K562 (cell line): ENCODE results near the gene PAF1. TPM values are rescaled to one million over a fixed set of nuclear protein-coding genes. Genes with fewer than 3 reads are reported as not detected.

Source experiments
- ELF2 ChIP-seq: fragments of 250-450 bp; sonication (Bioruptor Pico); IDR thresholded peaks from 2 replicates; pipeline ENCODE4 v1.5.0; 2021; ENCODE audit warnings: mild to moderate bottlenecking
- MCM5 ChIP-seq: fragments of 450-650 bp; IDR thresholded peaks from 2 replicates; pipeline ENCODE4 v1.6.1; 2016; ENCODE audit warnings: low read depth
- MIER1 ChIP-seq: fragments of 450-650 bp; IDR thresholded peaks from 2 replicates; pipeline ENCODE4 v1.6.1; 2016; ENCODE audit warnings: antibody characterized with exemption, mild to moderate bottlenecking, low read depth
- NFE2L1 ChIP-seq: fragments of 450-650 bp; IDR thresholded peaks from 2 replicates; pipeline ENCODE4 v1.6.1; 2016; ENCODE audit warnings: missing genetic modification characterization, low read depth, mild to moderate bottlenecking, missing compliant biosample characterization, moderate library complexity, borderline replicate concordance
- POLR2AphosphoS2 ChIP-seq: IDR thresholded peaks from 2 replicates; pipeline ENCODE4 v1.6.1; 2012; ENCODE audit warnings: low read length, improper control_type of control experiment
- PRMT5 ChIP-seq: sonication (generic); formaldehyde crosslinking; IDR thresholded peaks from 2 replicates; pipeline ENCODE4 v1.5.0; 2020; ENCODE audit warnings: missing genetic modification reagents
- SNRNP70 ChIP-seq: fragments of 200-400 bp; formaldehyde crosslinking; optimal IDR thresholded peaks from 2 replicates; pipeline ENCODE3; 2017; ENCODE audit warnings: low read depth, low read length
- STAT5B ChIP-seq: fragments of 250-450 bp; sonication (Bioruptor Pico); IDR thresholded peaks from 2 replicates; pipeline ENCODE4 v1.8.0; 2021; ENCODE audit warnings: mild to moderate bottlenecking, inconsistent platforms
- TGIF2 ChIP-seq: sonication (generic); formaldehyde crosslinking; IDR thresholded peaks from 2 replicates; pipeline ENCODE4 v1.8.1; 2022; ENCODE audit warnings: mild to moderate bottlenecking, missing genetic modification reagents, moderate library complexity
- XRCC5 ChIP-seq: fragments of 200-400 bp; formaldehyde crosslinking; IDR thresholded peaks from 2 replicates; pipeline ENCODE4 v1.6.1; 2017; ENCODE audit warnings: low read depth, mild to moderate bottlenecking, low read length
- ZBED1 ChIP-seq: IDR thresholded peaks from 2 replicates; pipeline ENCODE4 v1.6.1; 2014
- ZFPM2 ChIP-seq: fragments of 250-450 bp; sonication (Bioruptor Pico); IDR thresholded peaks from 2 replicates; pipeline ENCODE4 v1.5.1; 2022; ENCODE audit warnings: mild to moderate bottlenecking
- ZNF75A ChIP-seq: fragments of 450-650 bp; formaldehyde crosslinking; IDR thresholded peaks from 2 replicates; pipeline ENCODE4 v1.4.0; 2020; ENCODE audit warnings: mild to moderate bottlenecking
- polyA plus RNA-seq, 8 experiments: library from polyadenylated mRNA; depleted of rRNA in 4 of 8; stranded (reverse) in 5 of 8; unstranded in 3 of 8; fragments of >200 nt; fragmentation: Nextera tagmentation in 2 of 8; fragmentation: Illumina TruSeq in 1 of 8; extraction: Ambion mirVana in 2 of 8; extraction: Trizol in 1 of 8; gene quantifications; 2 replicates each; pipeline versions ENCODE4 v1.2.1 to v1.2.3, GENCODE V29; 2011 to 2014; ENCODE audit warnings: inconsistent platforms in 1 of 8, missing spikeins in 1 of 8
- total RNA-seq, 7 experiments: library from RNA; depleted of rRNA in 6 of 7; stranded (reverse); fragments of >200 nt in 6 of 7; fragmentation: Illumina TruSeq in 2 of 7; extraction: Trizol in 2 of 7; gene quantifications; 2 replicates each; pipeline versions ENCODE4 v1.2.1 to v1.2.3, GENCODE V29; 2011 to 2021; ENCODE audit warnings: low replicate concordance in 1 of 7
- TF ChIP-seq, protein P1 (sequence below), 2 experiments: fragments of 450-650 bp in 1 of 2; sonication (generic) in 1 of 2; formaldehyde crosslinking; conservative IDR thresholded peaks; 2 replicates each; pipeline versions ENCODE4 v1.4.0 to v1.8.1; 2020 to 2022; ENCODE audit warnings: mild to moderate bottlenecking in 1 of 2, missing genetic modification reagents in 1 of 2
- TF ChIP-seq, protein P2 (sequence below): fragments of 450-650 bp; IDR thresholded peaks from 2 replicates; pipeline ENCODE4 v1.6.1; 2016
- TF ChIP-seq, protein P3 (sequence below): fragments of 250-450 bp; sonication (Bioruptor Pico); IDR thresholded peaks from 2 replicates; pipeline ENCODE4 v1.9.0; 2021; ENCODE audit warnings: mild to moderate bottlenecking
- TF ChIP-seq, protein P4 (sequence below): sonication (generic); formaldehyde crosslinking; IDR thresholded peaks from 2 replicates; pipeline ENCODE4 v1.8.0; 2022; ENCODE audit warnings: missing genetic modification reagents, mild to moderate bottlenecking, moderate library complexity, borderline replicate concordance
- TF ChIP-seq, protein P5 (sequence below): sonication (generic); formaldehyde crosslinking; IDR thresholded peaks from 2 replicates; pipeline ENCODE4 v1.9.0; 2022; ENCODE audit warnings: mild to moderate bottlenecking, missing genetic modification reagents
- TF ChIP-seq, protein P6 (sequence below): IDR thresholded peaks from 2 replicates; pipeline ENCODE4 v1.6.1; 2012; ENCODE audit warnings: low read depth, low read length, improper control_type of control experiment, borderline replicate concordance
- TF ChIP-seq, protein P7 (sequence below): fragments of 250-450 bp; sonication (Bioruptor Pico); IDR thresholded peaks from 2 replicates; pipeline ENCODE4 v1.5.0; 2020; ENCODE audit warnings: mild to moderate bottlenecking
- TF ChIP-seq, protein P8 (sequence below): fragments of 250-450 bp; sonication (Bioruptor Pico); IDR thresholded peaks from 2 replicates; pipeline ENCODE4 v1.8.0; 2021; ENCODE audit warnings: moderate library complexity, mild to moderate bottlenecking, inconsistent platforms

The PAF1 gene
- total and polyA plus RNA-seq, 9 of the 15 experiments (the other 6 are each of a cell fraction or from before 2014, with no cell fraction given): 1.5 to 45.0 (median 33.8) TPM

DNA sequence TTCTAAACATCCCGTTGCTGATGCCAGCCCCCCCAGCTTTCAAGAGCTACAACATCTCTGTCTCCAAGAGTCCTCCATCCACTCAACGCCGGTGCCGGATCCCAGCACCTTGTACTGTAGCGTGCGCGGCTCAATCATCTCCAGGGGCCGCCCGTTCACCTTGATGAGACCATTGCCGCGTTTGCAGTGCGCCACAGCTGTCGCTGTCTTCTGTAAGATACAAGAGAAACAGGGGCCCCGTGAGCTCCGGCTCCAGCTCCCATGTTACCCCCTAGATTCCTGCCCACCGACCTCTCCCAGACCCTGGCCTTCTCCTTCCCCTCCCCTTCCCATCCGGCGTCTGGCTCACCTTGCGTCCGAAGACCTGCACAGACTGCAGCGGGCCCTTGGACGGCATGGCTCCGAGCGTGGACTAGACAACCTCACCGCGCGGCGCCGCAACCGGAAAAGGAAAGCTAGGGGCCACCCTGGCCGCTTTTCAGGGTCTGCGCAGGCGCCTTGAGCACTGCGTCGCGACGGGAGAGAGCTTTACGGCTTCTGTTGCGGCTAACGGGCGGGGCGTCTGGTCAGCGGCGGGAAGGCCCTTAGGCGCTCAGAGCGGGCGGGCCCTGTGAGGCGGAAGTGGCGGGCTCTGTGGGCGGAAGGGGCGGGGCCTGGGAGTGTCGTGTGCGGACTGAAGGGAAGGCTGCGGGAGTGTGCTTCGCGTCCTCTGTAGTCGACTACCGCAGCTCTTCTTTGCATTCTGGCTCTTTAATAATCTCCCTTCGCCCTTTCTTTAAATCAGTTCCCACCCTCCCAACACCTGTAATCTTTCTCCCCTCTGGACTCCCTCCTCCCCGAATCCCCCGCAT lies 44.8 kb upstream of the PAF1 start, which contains the start of gene RPS16 (continued):
- TF ChIP-seq, protein P1, sequence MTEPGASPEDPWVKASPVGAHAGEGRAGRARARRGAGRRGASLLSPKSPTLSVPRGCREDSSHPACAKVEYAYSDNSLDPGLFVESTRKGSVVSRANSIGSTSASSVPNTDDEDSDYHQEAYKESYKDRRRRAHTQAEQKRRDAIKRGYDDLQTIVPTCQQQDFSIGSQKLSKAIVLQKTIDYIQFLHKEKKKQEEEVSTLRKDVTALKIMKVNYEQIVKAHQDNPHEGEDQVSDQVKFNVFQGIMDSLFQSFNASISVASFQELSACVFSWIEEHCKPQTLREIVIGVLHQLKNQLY (CRISPR knock-in tag; conservative IDR thresholded peaks at IDR 0.05): no peak
- TF ChIP-seq ELF2 (CRISPR knock-in tag): peak; percentile 73
- peak; percentile 53; the same call in 1 of the 2 replicates for TF ChIP-seq ZBED1
- TF ChIP-seq, protein P2, sequence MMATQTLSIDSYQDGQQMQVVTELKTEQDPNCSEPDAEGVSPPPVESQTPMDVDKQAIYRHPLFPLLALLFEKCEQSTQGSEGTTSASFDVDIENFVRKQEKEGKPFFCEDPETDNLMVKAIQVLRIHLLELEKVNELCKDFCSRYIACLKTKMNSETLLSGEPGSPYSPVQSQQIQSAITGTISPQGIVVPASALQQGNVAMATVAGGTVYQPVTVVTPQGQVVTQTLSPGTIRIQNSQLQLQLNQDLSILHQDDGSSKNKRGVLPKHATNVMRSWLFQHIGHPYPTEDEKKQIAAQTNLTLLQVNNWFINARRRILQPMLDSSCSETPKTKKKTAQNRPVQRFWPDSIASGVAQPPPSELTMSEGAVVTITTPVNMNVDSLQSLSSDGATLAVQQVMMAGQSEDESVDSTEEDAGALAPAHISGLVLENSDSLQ: peak; percentile 68
- TF ChIP-seq TGIF2 (CRISPR knock-in tag): peak; percentile 57; the same call in 1 of the 2 replicates
- TF ChIP-seq PRMT5 (CRISPR knock-in tag): no peak
- TF ChIP-seq SNRNP70: no peak
- TF ChIP-seq, protein P3, sequence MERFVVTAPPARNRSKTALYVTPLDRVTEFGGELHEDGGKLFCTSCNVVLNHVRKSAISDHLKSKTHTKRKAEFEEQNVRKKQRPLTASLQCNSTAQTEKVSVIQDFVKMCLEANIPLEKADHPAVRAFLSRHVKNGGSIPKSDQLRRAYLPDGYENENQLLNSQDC (CRISPR knock-in tag): no peak
- TF ChIP-seq MCM5: no peak
- TF ChIP-seq, protein P4, sequence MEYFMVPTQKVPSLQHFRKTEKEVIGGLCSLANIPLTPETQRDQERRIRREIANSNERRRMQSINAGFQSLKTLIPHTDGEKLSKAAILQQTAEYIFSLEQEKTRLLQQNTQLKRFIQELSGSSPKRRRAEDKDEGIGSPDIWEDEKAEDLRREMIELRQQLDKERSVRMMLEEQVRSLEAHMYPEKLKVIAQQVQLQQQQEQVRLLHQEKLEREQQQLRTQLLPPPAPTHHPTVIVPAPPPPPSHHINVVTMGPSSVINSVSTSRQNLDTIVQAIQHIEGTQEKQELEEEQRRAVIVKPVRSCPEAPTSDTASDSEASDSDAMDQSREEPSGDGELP (CRISPR knock-in tag): peak; percentile 90
- TF ChIP-seq STAT5B (CRISPR knock-in tag): no peak
- no peak for TF ChIP-seq ZFPM2 (CRISPR knock-in tag)
- peak; percentile 73; the same call in 1 of the 2 replicates for TF ChIP-seq POLR2AphosphoS2
- TF ChIP-seq, protein P5, sequence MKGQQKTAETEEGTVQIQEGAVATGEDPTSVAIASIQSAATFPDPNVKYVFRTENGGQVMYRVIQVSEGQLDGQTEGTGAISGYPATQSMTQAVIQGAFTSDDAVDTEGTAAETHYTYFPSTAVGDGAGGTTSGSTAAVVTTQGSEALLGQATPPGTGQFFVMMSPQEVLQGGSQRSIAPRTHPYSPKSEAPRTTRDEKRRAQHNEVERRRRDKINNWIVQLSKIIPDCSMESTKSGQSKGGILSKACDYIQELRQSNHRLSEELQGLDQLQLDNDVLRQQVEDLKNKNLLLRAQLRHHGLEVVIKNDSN (CRISPR knock-in tag): no peak; the same call in 1 of the 2 replicates
- TF ChIP-seq ZNF75A: no peak
- TF ChIP-seq NFE2L1: no peak
- TF ChIP-seq, protein P6, sequence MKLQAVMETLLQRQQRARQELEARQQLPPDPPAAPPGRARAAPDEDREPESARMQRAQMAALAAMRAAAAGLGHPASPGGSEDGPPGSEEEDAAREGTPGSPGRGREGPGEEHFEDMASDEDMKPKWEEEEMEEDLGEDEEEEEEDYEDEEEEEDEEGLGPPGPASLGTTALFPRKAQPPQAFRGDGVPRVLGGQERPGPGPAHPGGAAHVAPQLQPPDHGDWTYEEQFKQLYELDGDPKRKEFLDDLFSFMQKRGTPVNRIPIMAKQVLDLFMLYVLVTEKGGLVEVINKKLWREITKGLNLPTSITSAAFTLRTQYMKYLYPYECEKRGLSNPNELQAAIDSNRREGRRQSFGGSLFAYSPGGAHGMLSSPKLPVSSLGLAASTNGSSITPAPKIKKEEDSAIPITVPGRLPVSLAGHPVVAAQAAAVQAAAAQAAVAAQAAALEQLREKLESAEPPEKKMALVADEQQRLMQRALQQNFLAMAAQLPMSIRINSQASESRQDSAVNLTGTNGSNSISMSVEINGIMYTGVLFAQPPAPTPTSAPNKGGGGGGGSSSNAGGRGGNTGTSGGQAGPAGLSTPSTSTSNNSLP: no peak
- no peak for TF ChIP-seq MIER1
- TF ChIP-seq, protein P7, sequence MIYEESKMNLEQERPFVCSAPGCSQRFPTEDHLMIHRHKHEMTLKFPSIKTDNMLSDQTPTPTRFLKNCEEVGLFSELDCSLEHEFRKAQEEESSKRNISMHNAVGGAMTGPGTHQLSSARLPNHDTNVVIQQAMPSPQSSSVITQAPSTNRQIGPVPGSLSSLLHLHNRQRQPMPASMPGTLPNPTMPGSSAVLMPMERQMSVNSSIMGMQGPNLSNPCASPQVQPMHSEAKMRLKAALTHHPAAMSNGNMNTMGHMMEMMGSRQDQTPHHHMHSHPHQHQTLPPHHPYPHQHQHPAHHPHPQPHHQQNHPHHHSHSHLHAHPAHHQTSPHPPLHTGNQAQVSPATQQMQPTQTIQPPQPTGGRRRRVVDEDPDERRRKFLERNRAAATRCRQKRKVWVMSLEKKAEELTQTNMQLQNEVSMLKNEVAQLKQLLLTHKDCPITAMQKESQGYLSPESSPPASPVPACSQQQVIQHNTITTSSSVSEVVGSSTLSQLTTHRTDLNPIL (CRISPR knock-in tag): no peak
- TF ChIP-seq XRCC5: peak; percentile 37; the same call in 1 of the 2 replicates
- TF ChIP-seq, protein P8, sequence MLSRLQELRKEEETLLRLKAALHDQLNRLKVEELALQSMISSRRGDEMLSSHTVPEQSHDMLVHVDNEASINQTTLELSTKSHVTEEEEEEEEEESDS (CRISPR knock-in tag): no peak
